Panc1 (cell line): ENCODE data around the gene PHF21A. TPM values are rescaled to one million over a fixed set of nuclear protein-coding genes. Genes with fewer than 3 reads are reported as not detected.

ENCODE experiments used
- ATAC-seq: fragments of 200-7000 bp; cut with Tn5 transposase; 2 replicates; pipeline ENCODE4 v1.9.1; 2020; ENCODE audit warnings: mild to moderate bottlenecking, moderate library complexity
- BruUV-seq: library from RNA; stranded (reverse); fragments of 400-500 nt; replicated peaks from 2 replicates; lab custom pipeline; 2021; lab: Mats Ljungman, UMichigan
- CTCF ChIA-PET: fragments of 300-600 bp; sonication (Branson Sonifier 250); formaldehyde crosslinking; loops from one replicate; lab custom pipeline; 2022; ENCODE audit warnings: antibody characterized with exemption; lab: Charles Lee
- POLR2A ChIA-PET: fragments of 300-600 bp; sonication (Branson Sonifier 250); formaldehyde crosslinking; loops from one replicate; lab custom pipeline; 2022; ENCODE audit warnings: antibody characterized with exemption; lab: Charles Lee
- DNase-seq: peaks from one replicate; pipeline ENCODE4 v3.0.0-alpha.2; 2010; ENCODE audit warnings: low read depth, low spot score
- H3K27ac ChIP-seq: 2 replicates; pipeline ENCODE4 v1.5.1; 2011; ENCODE audit warnings: mild to moderate bottlenecking, low read length, inconsistent platforms
- H3K27me3 ChIP-seq: fragments of 200-500 bp; sonication (Bioruptor generic); 2 replicates; pipeline ENCODE4 v1.6.0; 2014; ENCODE audit warnings: low read length, inconsistent platforms; ENCODE audit not compliant: control insufficient read depth, insufficient read depth
- H3K36me3 ChIP-seq: fragments of 200-500 bp; sonication (Bioruptor generic); 2 replicates; pipeline ENCODE4 v1.5.1; 2014; ENCODE audit warnings: inconsistent platforms, mild to moderate bottlenecking, low read length, moderate library complexity; ENCODE audit not compliant: control insufficient read depth, insufficient read depth
- H3K4me1 ChIP-seq: 2 replicates; pipeline ENCODE4 v1.5.1; 2011; ENCODE audit warnings: inconsistent platforms, mild to moderate bottlenecking, low read length, moderate library complexity; ENCODE audit not compliant: control insufficient read depth, insufficient read depth
- H3K4me3 ChIP-seq, 2 experiments: 2 replicates each; pipeline ENCODE4 v1.5.1; 2011 to 2012; ENCODE audit warnings: low read depth in 2 of 2, low read length in 2 of 2, mild to moderate bottlenecking in 2 of 2, inconsistent platforms in 1 of 2, moderate library complexity in 1 of 2
- H3K9me3 ChIP-seq: fragments of 200-500 bp; sonication (Bioruptor generic); 2 replicates; pipeline ENCODE4 v1.5.1; 2014; ENCODE audit warnings: low read depth, mild to moderate bottlenecking, inconsistent platforms, low read length, moderate library complexity; ENCODE audit not compliant: control insufficient read depth, insufficient read depth
- POLR2AphosphoS5 ChIP-seq: IDR thresholded peaks from 2 replicates; pipeline ENCODE4 v1.6.1; 2012; ENCODE audit warnings: mild to moderate bottlenecking, low read depth, low read length, moderate library complexity
- SIN3A ChIP-seq: IDR thresholded peaks from 2 replicates; pipeline ENCODE4 v1.6.1; 2012; ENCODE audit warnings: low read depth, mild to moderate bottlenecking, low read length, moderate library complexity, borderline replicate concordance; ENCODE audit not compliant: insufficient read depth
- TCF7L2 ChIP-seq: IDR thresholded peaks from 2 replicates; pipeline ENCODE4 v1.6.1; 2011; ENCODE audit warnings: mild to moderate bottlenecking, low read depth, low read length, inconsistent platforms
- in situ Hi-C: cut with HindIII; loops from 2 replicates; pipeline ENCODE4 v1.10.0; 2016; ENCODE audit warnings: low sequenced_read_pairs, low pct_unique_long_range_greater_than_20kb
- intact Hi-C: fragments of 100-400 bp; cut with micrococcal nuclease; formaldehyde crosslinking; loops from one replicate; pipeline ENCODE4 v1.10.0; 2022; ENCODE audit not compliant: unreplicated experiment
- total RNA-seq: library from RNA; stranded (reverse); gene quantifications from one replicate; pipeline ENCODE4 v1.2.1, GENCODE V29; 2021; ENCODE audit not compliant: unreplicated experiment
- TF ChIP-seq, protein P1 (sequence below): fragments of 450-650 bp; IDR thresholded peaks from 2 replicates; pipeline ENCODE4 v1.5.1; 2017; ENCODE audit warnings: mild to moderate bottlenecking
- TF ChIP-seq, protein P2 (sequence below), 2 experiments: IDR thresholded peaks; 2 replicates each; pipeline ENCODE4 v1.6.1; 2011 to 2012; ENCODE audit warnings: low read depth in 2 of 2, control low read depth in 1 of 2, low read length in 1 of 2, mild to moderate bottlenecking in 1 of 2, moderate library complexity in 1 of 2; ENCODE audit not compliant: insufficient read depth in 1 of 2

PHF21A gene
- total RNA-seq, 1 experiment from 2014 or later: 45.7 TPM

DNA sequence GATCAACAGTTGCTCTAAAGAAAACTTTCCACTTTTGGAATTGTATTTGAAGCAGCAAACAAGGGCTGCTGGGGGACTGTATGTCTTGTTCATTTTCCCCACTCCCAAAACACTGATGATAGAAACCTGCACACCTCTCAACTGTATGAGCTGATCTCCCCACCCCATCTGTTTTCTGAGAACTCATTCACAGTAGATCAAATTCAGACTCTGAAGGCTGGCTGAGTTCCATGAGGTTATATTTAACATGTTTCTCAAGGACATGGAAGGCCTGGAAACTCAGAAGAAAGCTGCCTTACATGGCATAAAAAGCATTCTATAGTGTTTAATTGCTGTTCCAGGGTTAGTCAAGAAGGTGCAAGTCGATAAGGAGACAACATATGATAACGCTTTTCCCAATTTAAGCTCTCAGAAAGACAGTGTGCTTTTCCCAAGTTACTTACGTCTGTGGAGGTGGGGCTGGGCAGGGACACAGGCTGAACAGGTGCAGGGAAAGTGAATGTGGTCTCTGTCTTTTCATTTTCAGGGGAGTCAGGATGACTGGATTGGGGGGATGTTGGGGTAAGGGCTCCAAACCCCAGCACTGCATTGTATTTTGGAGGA, 175.8 kb downstream of the PHF21A start:
- no peak for TF ChIP-seq SIN3A
- TF ChIP-seq POLR2AphosphoS5: no peak
- CTCF ChIA-PET: no interaction called here
- BruUV-seq: no TSS peak
- Histone ChIP-seq H3K4me3 (no peak overlapping the region), H3K27ac (no peak overlapping the region), H3K4me1 (no peaks in the 10 kb centered on the region), H3K36me3 (peaks cover 11% of the 10 kb centered on the region), H3K9me3 (no peaks in the 10 kb centered on the region), H3K27me3 (no peaks in the 10 kb centered on the region)
- intact Hi-C loops (no loop called here), in situ Hi-C loops (no loop called here)
- ATAC-seq (no peak), DNase-seq (no peak)
- POLR2A ChIA-PET: no interaction called here

GRCh38 chr11:45942381-45942780, 178.9 kb downstream of the PHF21A start:
- POLR2A ChIA-PET: interaction anchor here (0.6 kb wide), 2 partner anchors 39 to 310 kb away, joined by 7 to 8 read pairs; no protein-coding TSS in a partner anchor
- Histone ChIP-seq H3K27me3 (no peaks in the 10 kb centered on the region), H3K36me3 (peaks cover 3% of the 10 kb centered on the region), H3K9me3 (no peaks in the 10 kb centered on the region), H3K4me3 (no peak overlapping the region), H3K4me1 (no peaks in the 10 kb centered on the region), H3K27ac (no peak overlapping the region)
- TF ChIP-seq TCF7L2: no peak
- TF ChIP-seq, protein P1, sequence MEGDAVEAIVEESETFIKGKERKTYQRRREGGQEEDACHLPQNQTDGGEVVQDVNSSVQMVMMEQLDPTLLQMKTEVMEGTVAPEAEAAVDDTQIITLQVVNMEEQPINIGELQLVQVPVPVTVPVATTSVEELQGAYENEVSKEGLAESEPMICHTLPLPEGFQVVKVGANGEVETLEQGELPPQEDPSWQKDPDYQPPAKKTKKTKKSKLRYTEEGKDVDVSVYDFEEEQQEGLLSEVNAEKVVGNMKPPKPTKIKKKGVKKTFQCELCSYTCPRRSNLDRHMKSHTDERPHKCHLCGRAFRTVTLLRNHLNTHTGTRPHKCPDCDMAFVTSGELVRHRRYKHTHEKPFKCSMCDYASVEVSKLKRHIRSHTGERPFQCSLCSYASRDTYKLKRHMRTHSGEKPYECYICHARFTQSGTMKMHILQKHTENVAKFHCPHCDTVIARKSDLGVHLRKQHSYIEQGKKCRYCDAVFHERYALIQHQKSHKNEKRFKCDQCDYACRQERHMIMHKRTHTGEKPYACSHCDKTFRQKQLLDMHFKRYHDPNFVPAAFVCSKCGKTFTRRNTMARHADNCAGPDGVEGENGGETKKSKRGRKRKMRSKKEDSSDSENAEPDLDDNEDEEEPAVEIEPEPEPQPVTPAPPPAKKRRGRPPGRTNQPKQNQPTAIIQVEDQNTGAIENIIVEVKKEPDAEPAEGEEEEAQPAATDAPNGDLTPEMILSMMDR: no peak
- TF ChIP-seq, protein P2, sequence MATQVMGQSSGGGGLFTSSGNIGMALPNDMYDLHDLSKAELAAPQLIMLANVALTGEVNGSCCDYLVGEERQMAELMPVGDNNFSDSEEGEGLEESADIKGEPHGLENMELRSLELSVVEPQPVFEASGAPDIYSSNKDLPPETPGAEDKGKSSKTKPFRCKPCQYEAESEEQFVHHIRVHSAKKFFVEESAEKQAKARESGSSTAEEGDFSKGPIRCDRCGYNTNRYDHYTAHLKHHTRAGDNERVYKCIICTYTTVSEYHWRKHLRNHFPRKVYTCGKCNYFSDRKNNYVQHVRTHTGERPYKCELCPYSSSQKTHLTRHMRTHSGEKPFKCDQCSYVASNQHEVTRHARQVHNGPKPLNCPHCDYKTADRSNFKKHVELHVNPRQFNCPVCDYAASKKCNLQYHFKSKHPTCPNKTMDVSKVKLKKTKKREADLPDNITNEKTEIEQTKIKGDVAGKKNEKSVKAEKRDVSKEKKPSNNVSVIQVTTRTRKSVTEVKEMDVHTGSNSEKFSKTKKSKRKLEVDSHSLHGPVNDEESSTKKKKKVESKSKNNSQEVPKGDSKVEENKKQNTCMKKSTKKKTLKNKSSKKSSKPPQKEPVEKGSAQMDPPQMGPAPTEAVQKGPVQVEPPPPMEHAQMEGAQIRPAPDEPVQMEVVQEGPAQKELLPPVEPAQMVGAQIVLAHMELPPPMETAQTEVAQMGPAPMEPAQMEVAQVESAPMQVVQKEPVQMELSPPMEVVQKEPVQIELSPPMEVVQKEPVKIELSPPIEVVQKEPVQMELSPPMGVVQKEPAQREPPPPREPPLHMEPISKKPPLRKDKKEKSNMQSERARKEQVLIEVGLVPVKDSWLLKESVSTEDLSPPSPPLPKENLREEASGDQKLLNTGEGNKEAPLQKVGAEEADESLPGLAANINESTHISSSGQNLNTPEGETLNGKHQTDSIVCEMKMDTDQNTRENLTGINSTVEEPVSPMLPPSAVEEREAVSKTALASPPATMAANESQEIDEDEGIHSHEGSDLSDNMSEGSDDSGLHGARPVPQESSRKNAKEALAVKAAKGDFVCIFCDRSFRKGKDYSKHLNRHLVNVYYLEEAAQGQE (IDR thresholded peaks at IDR 0.05; ENCODE audit: insufficient read depth in 1 of 2, low read depth in 2 of 2, low read length in 1 of 2): no peak
- TF ChIP-seq SIN3A: no peak
- TF ChIP-seq POLR2AphosphoS5: no peak
- CTCF ChIA-PET: no interaction called here
- no peak for DNase-seq
- BruUV-seq: no TSS peak
- ATAC-seq: no peak
- intact Hi-C loops: no loop called here
- in situ Hi-C loops: no loop called here

GRCh38 chr11:45941285-45941684, 180.0 kb downstream of the PHF21A start:
- BruUV-seq: no TSS peak
- POLR2A ChIA-PET: no interaction called here
- Histone ChIP-seq H3K27ac (no peak overlapping the region), H3K36me3 (peaks cover 6% of the 10 kb centered on the region), H3K4me1 (no peaks in the 10 kb centered on the region), H3K4me3 (no peak overlapping the region), H3K9me3 (no peaks in the 10 kb centered on the region), H3K27me3 (no peaks in the 10 kb centered on the region)
- ATAC-seq (no peak), DNase-seq (no peak)
- CTCF ChIA-PET: no interaction called here
- intact Hi-C loops: no loop called here
- no peak for TF ChIP-seq TCF7L2
- TF ChIP-seq, protein P2 (IDR thresholded peaks at IDR 0.05; ENCODE audit: insufficient read depth in 1 of 2, low read depth in 2 of 2, low read length in 1 of 2): no peak
- TF ChIP-seq, protein P1: no peak
- TF ChIP-seq POLR2AphosphoS5: no peak
- TF ChIP-seq SIN3A: no peak
- in situ Hi-C loops: no loop called here
